H1 (cell line): ENCODE measurements around the gene TM9SF1. TPM values are rescaled to one million over a fixed set of nuclear protein-coding genes. Genes with fewer than 3 reads are reported as not detected.
A peak's percentile ranks its signal among the peaks of the same experiment; 100 is the strongest.

Experiments
- CHD7 ChIP-seq: fragments of 300-600 bp; sonication (generic); IDR thresholded peaks from 2 replicates; pipeline ENCODE4 v1.7.1; 2012; ENCODE audit warnings: low read length, moderate library complexity, mild to moderate bottlenecking, inconsistent platforms; ENCODE audit not compliant: insufficient replicate concordance
- CREB1 ChIP-seq: IDR thresholded peaks from 2 replicates; pipeline ENCODE4 v1.6.1; 2012; ENCODE audit warnings: inconsistent platforms
- HDAC2 ChIP-seq, 2 experiments: fragments of 300-600 bp in 1 of 2; sonication (generic) in 1 of 2; IDR thresholded peaks; 2 replicates each; pipeline ENCODE4 v1.6.1; 2011 to 2012; ENCODE audit warnings: low read depth in 2 of 2, low read length in 2 of 2, mild to moderate bottlenecking in 2 of 2, moderate library complexity in 2 of 2, borderline replicate concordance in 1 of 2, inconsistent platforms in 1 of 2
- JUND ChIP-seq: IDR thresholded peaks from 2 replicates; pipeline ENCODE4 v1.6.1; 2011; ENCODE audit warnings: mild to moderate bottlenecking, improper control_type of control experiment, low read length
- RAD21 ChIP-seq, 2 experiments: IDR thresholded peaks in 1 of 2; conservative IDR thresholded peaks in 1 of 2; 2 replicates each; pipeline ENCODE4 v1.6.1; 2011; ENCODE audit warnings: low read depth in 2 of 2, low read length in 2 of 2, improper control_type of control experiment in 1 of 2, inconsistent platforms in 1 of 2, mild to moderate bottlenecking in 1 of 2, moderate library complexity in 1 of 2
- RNF2 ChIP-seq: fragments of 200-900, 300-1000 bp; sonication (generic); IDR thresholded peaks from 2 replicates; pipeline ENCODE4 v1.7.1; 2016; ENCODE audit warnings: borderline replicate concordance, low read depth, mild to moderate bottlenecking, antibody characterized with exemption, low read length; ENCODE audit not compliant: poor library complexity, severe bottlenecking; ENCODE audit errors: missing control alignments
- SIX5 ChIP-seq: IDR thresholded peaks from 2 replicates; pipeline ENCODE4 v1.6.1; 2011; ENCODE audit warnings: mild to moderate bottlenecking, low read depth, low read length
- TEAD4 ChIP-seq: IDR thresholded peaks from 2 replicates; pipeline ENCODE4 v1.6.1; 2012; ENCODE audit warnings: low read depth, low read length, inconsistent platforms, mixed read lengths
- polyA plus RNA-seq, 7 experiments: library from polyadenylated mRNA; depleted of rRNA in 3 of 7; stranded (reverse) in 5 of 7; unstranded in 2 of 7; fragments of >200 nt in 5 of 7; fragments of 200-250 nt in 2 of 7; gene quantifications; 1 replicate in 5 of 7; 2 replicates in 1 of 7; 4 replicates in 1 of 7; pipeline versions ENCODE4 v1.2.1 to v1.2.3, GENCODE V29; 2011 to 2013; ENCODE audit warnings: missing spikeins in 2 of 7, mixed read lengths in 2 of 7
- total RNA-seq: library from RNA; stranded (reverse); fragmentation: NEBNext Ultra II Directional; extraction: Animal tissue kit (Norgen Biotek cat#: 25700); gene quantifications from 2 replicates; pipeline ENCODE4 v1.2.1, GENCODE V29; 2021

TM9SF1 gene
- total and polyA plus RNA-seq, 2 of the 8 experiments (the other 6 are each of a cell fraction or from before 2014, with no cell fraction given) = 22.2 to 29.2 TPM

- no peak for TF ChIP-seq CHD7
- TF ChIP-seq RAD21 (IDR thresholded peaks at IDR 0.05 in 1 of 2, conservative IDR thresholded peaks at IDR 0.05 in 1 of 2; ENCODE audit: low read depth in 2 of 2, low read length in 2 of 2) = no peak
- peak in 1 of 2 experiments; percentile 74; a peak in 1 of 4 replicates for TF ChIP-seq HDAC2 (IDR thresholded peaks at IDR 0.05; ENCODE audit: borderline replicate concordance in 1 of 2, low read depth in 2 of 2, low read length in 2 of 2)
- TF ChIP-seq SIX5 = no peak
- no peak for TF ChIP-seq RNF2
- 0 out of 2 replicates have a peak, but pooled peaks have one; percentile 40 for TF ChIP-seq TEAD4
- 0 out of 2 replicates have a peak, but pooled peaks have one; percentile 2 for TF ChIP-seq CREB1
- no peak for TF ChIP-seq JUND
Measured at GRCh38 chr14:24232645-24233537, 37.6 kb upstream of the TM9SF1 start, which contains the start of gene GMPR2 (continued).
